ENCODE measurements around the gene NIN. TPM values are rescaled to one million over a fixed set of nuclear protein-coding genes. Genes with fewer than 3 reads are reported as not detected.

Gene NIN, protein sequence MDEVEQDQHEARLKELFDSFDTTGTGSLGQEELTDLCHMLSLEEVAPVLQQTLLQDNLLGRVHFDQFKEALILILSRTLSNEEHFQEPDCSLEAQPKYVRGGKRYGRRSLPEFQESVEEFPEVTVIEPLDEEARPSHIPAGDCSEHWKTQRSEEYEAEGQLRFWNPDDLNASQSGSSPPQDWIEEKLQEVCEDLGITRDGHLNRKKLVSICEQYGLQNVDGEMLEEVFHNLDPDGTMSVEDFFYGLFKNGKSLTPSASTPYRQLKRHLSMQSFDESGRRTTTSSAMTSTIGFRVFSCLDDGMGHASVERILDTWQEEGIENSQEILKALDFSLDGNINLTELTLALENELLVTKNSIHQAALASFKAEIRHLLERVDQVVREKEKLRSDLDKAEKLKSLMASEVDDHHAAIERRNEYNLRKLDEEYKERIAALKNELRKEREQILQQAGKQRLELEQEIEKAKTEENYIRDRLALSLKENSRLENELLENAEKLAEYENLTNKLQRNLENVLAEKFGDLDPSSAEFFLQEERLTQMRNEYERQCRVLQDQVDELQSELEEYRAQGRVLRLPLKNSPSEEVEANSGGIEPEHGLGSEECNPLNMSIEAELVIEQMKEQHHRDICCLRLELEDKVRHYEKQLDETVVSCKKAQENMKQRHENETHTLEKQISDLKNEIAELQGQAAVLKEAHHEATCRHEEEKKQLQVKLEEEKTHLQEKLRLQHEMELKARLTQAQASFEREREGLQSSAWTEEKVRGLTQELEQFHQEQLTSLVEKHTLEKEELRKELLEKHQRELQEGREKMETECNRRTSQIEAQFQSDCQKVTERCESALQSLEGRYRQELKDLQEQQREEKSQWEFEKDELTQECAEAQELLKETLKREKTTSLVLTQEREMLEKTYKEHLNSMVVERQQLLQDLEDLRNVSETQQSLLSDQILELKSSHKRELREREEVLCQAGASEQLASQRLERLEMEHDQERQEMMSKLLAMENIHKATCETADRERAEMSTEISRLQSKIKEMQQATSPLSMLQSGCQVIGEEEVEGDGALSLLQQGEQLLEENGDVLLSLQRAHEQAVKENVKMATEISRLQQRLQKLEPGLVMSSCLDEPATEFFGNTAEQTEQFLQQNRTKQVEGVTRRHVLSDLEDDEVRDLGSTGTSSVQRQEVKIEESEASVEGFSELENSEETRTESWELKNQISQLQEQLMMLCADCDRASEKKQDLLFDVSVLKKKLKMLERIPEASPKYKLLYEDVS (N-terminal part only)
- total RNA-seq (2014; rRNA removed; shearing (Covaris generic)), result 8.5 and 14.2 TPM in 2 replicates

DNA sequence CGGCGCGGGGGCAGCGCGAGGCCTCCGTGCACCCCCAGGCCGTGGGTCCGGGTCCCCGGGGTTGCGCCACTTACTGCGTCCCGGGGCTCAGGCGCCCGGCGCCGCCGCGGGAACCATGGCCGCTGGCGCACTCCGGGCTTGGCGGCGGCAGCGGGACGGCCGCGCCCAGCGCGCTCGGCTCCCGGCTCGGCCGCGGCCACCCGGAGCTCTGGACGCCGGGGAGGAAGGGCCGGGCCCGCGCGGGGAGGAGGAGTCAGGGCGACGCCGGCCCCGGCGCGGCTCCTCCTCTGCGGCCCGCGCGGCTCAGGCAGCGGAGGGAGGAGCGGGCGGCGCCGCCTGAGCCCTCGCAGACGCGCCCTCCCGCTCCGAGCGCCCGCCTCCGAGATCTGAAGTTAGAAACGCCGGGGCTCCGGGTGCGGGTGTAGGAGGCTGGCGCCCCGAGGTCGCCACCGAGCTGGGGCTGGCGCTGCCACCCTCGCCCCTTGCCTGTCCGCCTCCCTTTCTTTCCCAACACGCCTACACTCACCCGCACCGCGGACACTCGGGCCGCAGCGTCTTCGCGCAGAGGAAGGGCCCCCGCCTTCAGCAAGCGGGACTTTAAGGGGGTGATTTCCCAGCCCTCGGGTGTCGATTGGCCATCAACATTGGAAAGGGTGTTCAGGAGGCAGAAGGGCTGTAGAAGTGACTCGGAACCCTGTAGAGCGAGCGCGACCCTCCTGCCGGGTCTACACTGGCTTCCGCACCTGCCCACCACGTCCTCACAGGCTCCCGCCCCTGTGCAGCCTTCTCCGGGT is at the start of gene NIN:
Gene NIN (minus strand): TSS at position 231 of the 794 bp plus-strand sequence. CDS start 9,106 bp downstream, outside the sequence.
- Histone ChIP-seq H3K4me3 (ENCODE audit: insufficient read depth, low read depth, low read length) (peak within 1 kb of the TSS; percentile 71), H3K36me3 (replicated peaks; ENCODE audit: control insufficient read depth, insufficient read depth, low read length) (no peaks in the 10 kb centered on the region), H3K27me3 (ENCODE audit: control insufficient read depth, insufficient read depth, low read length) (peaks cover 65% of the 10 kb centered on the region)
- DNase-seq, result peak; percentile 92

DNA sequence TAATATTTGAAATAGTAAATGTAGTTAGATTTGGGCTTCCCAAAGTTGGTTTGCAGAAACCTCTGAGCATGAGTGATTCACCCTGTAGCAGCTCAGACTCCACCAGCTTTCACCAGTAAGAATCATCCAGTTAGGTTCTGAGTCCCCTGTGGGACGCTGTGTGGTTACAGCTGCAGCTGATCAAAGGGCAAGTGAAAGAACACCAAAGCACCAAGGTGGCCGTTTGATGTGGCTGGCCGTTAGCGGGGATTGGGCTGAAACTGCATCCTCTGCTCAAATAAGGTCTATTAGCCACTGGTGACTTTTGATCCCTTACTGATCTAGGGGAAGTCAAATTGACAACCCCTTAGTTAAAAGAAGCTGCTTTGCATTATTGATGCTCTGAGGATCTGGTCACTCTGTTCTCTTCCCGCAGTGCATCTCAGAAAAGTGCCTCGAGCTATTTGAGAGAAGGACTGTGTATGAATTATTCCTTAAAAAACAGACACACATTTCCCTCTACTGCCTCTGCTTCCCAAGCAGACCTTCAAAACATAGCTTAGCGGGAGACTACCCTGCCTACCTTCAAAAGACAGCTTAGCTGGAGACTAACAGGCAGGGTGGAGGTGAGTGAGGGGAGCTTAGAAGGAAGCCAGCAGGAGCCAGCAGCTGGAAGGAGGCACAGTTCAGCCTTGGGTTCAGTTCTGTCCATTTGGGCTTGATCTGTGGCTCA is 44.6 kb upstream of the NIN start:
- Histone ChIP-seq H3K36me3 (replicated peaks; ENCODE audit: control insufficient read depth, insufficient read depth, low read length) (no peaks in the 10 kb centered on the region), H3K4me3 (ENCODE audit: insufficient read depth, low read depth, low read length) (no peak overlapping the region), H3K27me3 (ENCODE audit: control insufficient read depth, insufficient read depth, low read length) (peaks cover 17% of the 10 kb centered on the region)
- no peak for DNase-seq

DNA sequence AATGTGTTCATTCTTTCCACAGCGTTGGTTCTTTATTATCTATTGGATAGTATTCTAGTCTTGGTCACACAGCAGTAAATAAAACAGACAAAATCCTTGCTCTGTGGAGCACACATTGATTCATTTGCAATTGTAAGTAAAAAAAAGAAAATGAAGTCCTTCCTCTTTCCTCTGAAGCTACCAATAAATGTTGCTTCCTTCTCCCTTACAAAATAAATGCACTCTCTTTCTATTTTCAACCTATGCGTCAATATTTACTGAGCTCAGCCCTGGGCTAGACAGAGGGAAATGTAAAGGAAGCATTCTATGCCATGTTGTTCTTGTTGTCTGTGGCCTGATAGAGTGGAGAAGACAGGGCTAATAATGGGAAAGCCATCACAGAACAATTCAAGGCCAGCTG is 43.8 kb upstream of the NIN start:
- DNase-seq, result no peak
- Histone ChIP-seq H3K27me3 (ENCODE audit: control insufficient read depth, insufficient read depth, low read length) (peaks cover 17% of the 10 kb centered on the region), H3K36me3 (replicated peaks; ENCODE audit: control insufficient read depth, insufficient read depth, low read length) (no peaks in the 10 kb centered on the region), H3K4me3 (ENCODE audit: insufficient read depth, low read depth, low read length) (no peak overlapping the region)

DNA sequence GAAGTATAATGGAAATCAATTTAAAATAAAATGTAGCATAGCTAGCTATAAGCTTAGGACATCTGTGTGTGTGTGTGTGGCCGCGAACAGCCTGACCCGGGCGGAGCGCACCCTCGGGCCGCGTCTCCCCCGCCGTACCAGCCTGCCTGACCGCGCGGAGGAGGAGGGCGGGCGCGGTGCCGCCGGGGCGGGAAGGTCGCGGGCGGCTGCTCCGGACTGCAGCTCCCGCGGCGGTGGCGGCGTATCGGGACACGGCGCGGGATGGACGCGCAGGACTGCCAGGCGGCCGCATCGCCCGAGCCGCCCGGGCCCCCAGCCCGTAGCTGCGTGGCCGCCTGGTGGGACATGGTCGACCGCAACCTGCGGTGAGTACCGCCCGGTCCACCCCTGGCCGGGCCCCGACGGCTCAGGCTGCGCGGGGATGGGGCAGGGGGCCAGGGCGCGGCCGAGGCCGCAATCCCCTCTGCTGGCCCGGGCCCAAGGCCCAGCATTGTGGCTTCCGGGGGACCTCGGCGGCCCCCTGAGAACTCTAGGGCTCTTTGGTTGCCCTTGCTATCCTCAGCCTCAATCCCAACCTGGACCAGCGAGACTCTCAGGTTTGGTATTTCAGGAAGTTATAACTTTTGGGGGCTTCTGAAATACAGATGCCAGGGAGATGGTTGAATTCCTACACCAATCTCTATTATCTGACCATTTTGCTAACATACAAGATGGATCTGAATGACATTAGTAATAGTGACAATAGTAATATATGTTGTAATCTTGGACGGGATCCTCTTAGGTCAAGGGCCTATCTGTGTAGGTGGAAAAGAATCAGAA is 41.2 kb upstream of the NIN start, which contains the start of gene ABHD12B:
Gene ABHD12B (plus strand): TSS at position 140 of the 819 bp plus-strand sequence. CDS start 122 bp downstream, at position 262.
- peak; percentile 81 for DNase-seq
- Histone ChIP-seq H3K36me3 (replicated peaks; ENCODE audit: control insufficient read depth, insufficient read depth, low read length) (no peaks in the 10 kb centered on the region), H3K27me3 (ENCODE audit: control insufficient read depth, insufficient read depth, low read length) (peaks cover 17% of the 10 kb centered on the region), H3K4me3 (ENCODE audit: insufficient read depth, low read depth, low read length) (peak within 1 kb of the TSS; percentile 18)

DNA sequence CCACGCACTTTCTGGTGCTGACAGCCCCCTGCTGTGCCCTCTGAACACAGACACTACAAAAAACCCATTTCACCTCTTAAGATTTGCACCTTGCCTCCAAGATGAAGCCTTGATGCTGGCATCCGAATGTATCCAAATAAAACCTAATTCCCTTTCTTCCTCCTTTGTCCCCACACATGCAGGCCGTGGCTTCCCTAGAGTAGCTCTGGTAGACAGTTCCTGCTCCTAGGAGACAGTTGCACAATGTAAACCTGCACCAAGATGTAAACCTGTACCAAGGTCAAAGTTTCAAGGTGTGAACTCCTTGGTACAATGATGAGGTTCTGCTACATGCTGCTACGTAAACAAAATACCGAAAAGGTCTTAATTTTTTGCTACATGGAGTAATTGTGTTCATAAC is 40.3 kb upstream of the NIN start:
- DNase-seq, result no peak
- no peaks in the 10 kb centered on the region for H3K36me3 ChIP-seq (replicated peaks; ENCODE audit: control insufficient read depth, insufficient read depth, low read length)
- peaks cover 17% of the 10 kb centered on the region for H3K27me3 ChIP-seq (ENCODE audit: control insufficient read depth, insufficient read depth, low read length)
- no peak overlapping the region for H3K4me3 ChIP-seq (ENCODE audit: insufficient read depth, low read depth, low read length)

DNA sequence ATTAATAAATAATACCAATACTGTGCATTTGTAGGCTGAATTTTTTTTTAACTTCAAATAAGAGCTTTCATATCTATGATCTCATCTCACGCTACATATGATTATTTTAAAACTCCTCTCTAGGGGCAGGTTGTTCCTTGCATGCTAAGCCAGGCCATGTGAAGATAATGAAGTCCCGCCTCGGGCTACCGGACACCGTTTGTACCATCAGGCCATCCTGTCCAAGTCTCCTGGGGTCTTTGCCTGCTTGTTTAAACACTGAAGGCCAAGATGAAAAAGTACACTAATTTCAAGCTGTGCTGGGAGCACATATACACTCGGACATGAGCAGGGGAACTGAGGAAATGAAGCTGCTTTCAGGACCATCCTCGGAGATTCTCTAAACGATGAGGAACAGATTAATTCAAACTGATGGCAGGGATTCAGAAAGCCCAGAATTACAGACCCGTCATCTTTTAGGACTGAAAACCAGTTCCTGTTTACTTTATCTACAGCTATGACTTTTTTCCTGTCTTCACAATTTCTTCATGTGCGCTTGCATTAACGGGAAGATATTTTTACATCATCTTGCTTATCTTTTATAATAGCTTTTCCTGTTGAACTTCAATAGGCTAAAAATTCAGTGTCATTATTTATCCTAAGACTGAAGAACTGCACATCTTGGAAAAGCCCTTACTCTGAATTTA is 34.6 kb upstream of the NIN start:
- Histone ChIP-seq H3K4me3 (ENCODE audit: insufficient read depth, low read depth, low read length) (no peak overlapping the region), H3K36me3 (replicated peaks; ENCODE audit: control insufficient read depth, insufficient read depth, low read length) (no peaks in the 10 kb centered on the region), H3K27me3 (ENCODE audit: control insufficient read depth, insufficient read depth, low read length) (no peaks in the 10 kb centered on the region; the same call in 1 of the 2 replicates)
- no peak for DNase-seq

DNA sequence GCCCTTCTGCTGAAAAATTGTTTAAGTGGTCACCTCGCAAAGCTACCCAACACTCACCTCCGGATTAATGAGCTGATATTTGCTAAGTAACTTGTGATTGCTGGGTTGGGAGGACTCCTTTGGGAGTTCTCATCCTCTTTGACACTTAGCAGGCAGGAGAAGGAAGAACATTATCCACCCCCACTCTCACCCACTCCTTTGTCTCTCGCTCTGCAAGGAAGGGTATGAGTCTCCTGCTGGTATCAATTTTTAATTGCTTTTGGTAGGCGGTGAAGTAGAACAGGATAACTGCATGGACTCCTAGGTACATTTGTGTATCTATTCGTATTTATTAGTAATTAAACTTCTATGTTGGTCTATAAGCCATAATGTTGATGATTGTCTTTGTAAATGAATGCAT is 34.0 kb upstream of the NIN start:
- no peak overlapping the region for H3K4me3 ChIP-seq (ENCODE audit: insufficient read depth, low read depth, low read length)
- DNase-seq, result no peak
- no peaks in the 10 kb centered on the region for H3K36me3 ChIP-seq (replicated peaks; ENCODE audit: control insufficient read depth, insufficient read depth, low read length)
- no peaks in the 10 kb centered on the region for H3K27me3 ChIP-seq (ENCODE audit: control insufficient read depth, insufficient read depth, low read length)

DNA sequence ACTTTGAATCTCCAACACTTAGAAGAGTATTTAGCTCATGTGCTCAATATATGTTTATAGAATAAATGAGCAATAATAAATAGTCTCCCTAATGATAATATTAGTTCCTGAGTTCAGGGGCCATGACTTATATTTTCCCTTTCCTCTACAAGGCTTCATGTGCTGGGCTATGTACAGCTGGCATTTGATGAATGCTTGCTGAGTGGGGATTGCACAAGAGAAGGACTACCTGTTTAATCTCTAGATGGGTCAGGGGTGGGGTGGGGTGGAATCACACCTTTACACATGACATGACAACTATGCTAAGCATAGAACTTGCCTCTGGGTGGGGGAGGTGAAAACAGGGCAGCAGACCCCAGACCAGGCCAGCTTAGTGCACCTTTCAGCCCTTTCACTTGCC is 33.3 kb upstream of the NIN start:
- H3K27me3 ChIP-seq (ENCODE audit: control insufficient read depth, insufficient read depth, low read length), result no peaks in the 10 kb centered on the region
- no peak overlapping the region for H3K4me3 ChIP-seq (ENCODE audit: insufficient read depth, low read depth, low read length)
- H3K36me3 ChIP-seq (replicated peaks; ENCODE audit: control insufficient read depth, insufficient read depth, low read length), result no peaks in the 10 kb centered on the region
- no peak for DNase-seq

DNA sequence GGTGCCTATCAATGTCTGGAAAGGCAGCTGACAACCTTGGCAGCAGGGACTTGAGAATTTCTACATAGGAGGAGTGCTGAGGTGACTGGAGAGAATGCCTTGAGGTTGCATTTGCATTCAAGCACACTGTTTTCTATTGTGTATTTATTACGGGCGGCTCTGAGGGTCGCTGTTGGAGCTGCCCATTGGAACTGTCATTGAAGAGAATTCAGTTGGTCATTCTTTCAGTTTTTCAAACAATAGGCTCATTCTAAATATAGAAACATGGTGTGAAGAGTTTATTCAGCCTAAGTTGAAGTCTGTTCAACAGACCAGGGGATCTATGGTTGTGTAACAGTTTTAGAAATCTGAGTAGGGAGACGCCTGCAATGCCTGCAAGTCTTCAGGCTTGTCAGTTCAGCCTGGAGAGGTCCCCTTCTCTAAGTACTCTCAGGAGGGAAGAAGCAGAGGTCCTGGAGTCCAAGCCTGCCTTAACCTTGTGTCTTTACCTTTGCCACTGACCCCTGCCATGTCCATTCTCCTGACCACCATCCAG is 31.1 kb upstream of the NIN start:
- no peak overlapping the region for H3K4me3 ChIP-seq (ENCODE audit: insufficient read depth, low read depth, low read length)
- H3K27me3 ChIP-seq (ENCODE audit: control insufficient read depth, insufficient read depth, low read length), result no peaks in the 10 kb centered on the region
- H3K36me3 ChIP-seq (replicated peaks; ENCODE audit: control insufficient read depth, insufficient read depth, low read length), result no peaks in the 10 kb centered on the region
- no peak for DNase-seq

DNA sequence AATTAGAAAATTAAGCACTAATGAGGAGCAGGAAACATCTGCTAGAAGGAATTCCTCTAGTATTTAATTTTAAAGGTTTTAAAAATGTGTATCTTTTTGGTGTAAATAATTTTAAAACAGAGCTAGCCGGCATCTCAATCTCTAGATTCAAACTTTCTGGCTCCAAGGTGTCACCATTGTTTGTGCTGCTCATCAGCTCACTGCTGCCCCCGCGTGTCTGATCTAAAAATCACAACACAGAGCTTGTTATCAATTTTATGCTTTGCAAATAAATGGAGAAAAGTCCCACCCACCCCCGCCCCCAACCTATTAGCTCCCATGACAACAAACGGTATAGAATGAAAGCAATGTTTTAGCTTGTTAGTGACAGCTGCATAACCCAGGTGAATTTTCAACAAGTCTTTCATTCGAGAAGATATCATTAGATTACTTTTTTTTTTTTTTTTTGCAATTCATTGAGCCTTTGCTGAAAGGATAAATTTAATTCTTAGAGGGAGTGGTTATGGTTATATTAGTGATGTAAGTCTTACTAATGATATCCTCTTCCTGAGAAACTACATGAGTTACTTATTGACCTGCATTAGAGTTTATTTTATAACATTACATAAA is 29.6 kb upstream of the NIN start:
- no peaks in the 10 kb centered on the region for H3K36me3 ChIP-seq (replicated peaks; ENCODE audit: control insufficient read depth, insufficient read depth, low read length)
- H3K4me3 ChIP-seq (ENCODE audit: insufficient read depth, low read depth, low read length), result no peak overlapping the region
- H3K27me3 ChIP-seq (ENCODE audit: control insufficient read depth, insufficient read depth, low read length), result no peaks in the 10 kb centered on the region
- DNase-seq, result peak; percentile 87

DNA sequence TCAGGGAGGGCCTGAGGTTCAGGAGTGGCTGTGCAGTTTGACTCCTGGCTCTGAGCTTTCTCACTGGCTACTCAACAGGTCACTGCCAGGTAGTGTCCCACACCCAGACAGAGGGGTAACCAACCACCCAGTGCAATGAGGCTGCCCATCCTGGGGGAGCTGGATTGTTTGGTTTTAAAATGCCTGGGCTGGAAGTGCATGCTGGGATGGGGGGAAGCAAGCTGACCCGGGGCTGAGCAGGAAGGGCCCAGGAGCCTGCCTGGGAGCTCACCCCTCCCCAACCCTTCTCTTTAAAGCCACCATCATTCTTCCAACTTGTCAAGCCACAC is 28.3 kb upstream of the NIN start:
- no peak for DNase-seq
- H3K36me3 ChIP-seq (replicated peaks; ENCODE audit: control insufficient read depth, insufficient read depth, low read length), result no peaks in the 10 kb centered on the region
- H3K4me3 ChIP-seq (ENCODE audit: insufficient read depth, low read depth, low read length), result no peak overlapping the region
- H3K27me3 ChIP-seq (ENCODE audit: control insufficient read depth, insufficient read depth, low read length), result no peaks in the 10 kb centered on the region

DNA sequence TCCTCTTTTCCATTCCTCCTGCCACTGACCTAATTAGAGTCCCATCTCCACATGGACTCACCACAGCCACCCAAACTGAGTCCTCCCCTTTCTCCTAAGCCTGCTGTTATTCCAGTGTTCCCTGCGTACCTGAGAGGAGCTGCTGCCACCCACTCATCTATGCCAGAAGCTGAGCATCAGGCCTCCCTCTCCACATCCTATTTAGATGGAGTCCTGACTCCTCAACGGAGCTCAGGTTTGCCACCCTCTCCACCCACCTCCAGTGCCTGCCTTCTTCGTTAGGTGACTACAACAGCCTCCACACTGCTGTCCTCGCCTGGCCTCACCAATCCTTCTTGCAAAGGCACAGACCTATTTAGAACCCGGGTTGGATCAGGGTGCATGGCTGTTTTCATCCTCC is 25.7 kb upstream of the NIN start:
- no peak for DNase-seq
- Histone ChIP-seq H3K27me3 (ENCODE audit: control insufficient read depth, insufficient read depth, low read length) (no peaks in the 10 kb centered on the region), H3K36me3 (replicated peaks; ENCODE audit: control insufficient read depth, insufficient read depth, low read length) (no peaks in the 10 kb centered on the region)

More for the DNA sequence above, 25.7 kb upstream of the NIN start:
- no peak overlapping the region for H3K4me3 ChIP-seq (ENCODE audit: insufficient read depth, low read depth, low read length)

Measured in H7 (cell line).